GM19452 (cell line): ENCODE measurements around the gene DENND2C.

ENCODE experiments used
- ATAC-seq: cut with Tn5 transposase; IDR thresholded peaks from one replicate; pipeline ENCODE4 v1.9.1; 2021; ENCODE audit not compliant: unreplicated experiment

Gene DENND2C

GRCh38 chr1:114677691-114678090 lies 7.8 kb upstream of the DENND2C start:
- no peak for ATAC-seq

- ATAC-seq: no peak
Observed at GRCh38 chr1:114676115-114676514, 6.3 kb upstream of the DENND2C start.

GRCh38 chr1:114671939-114672275 lies 2.1 kb upstream of the DENND2C start:
- no peak for ATAC-seq

GRCh38 chr1:114671011-114671938 lies 1.4 kb upstream of the DENND2C start:
- no peak for ATAC-seq

GRCh38 chr1:114670083-114671010 lies 498 bp upstream of the DENND2C start:
- ATAC-seq: peak; percentile 99

- no peak for ATAC-seq
Observed at GRCh38 chr1:114668784-114669561, 876 bp downstream of the DENND2C start.

GRCh38 chr1:114668373-114668772 lies 1.5 kb downstream of the DENND2C start:
- no peak for ATAC-seq

- ATAC-seq: no peak
Observed at GRCh38 chr1:114666954-114667353, 2.9 kb downstream of the DENND2C start.

- ATAC-seq: no peak
Observed at GRCh38 chr1:114660238-114660637, 9.6 kb downstream of the DENND2C start.

GRCh38 chr1:114651893-114652292 lies 18.0 kb downstream of the DENND2C start:
- ATAC-seq: no peak

GRCh38 chr1:114648503-114648902 lies 21.3 kb downstream of the DENND2C start:
- ATAC-seq: no peak

- no peak for ATAC-seq
Observed at GRCh38 chr1:114641377-114641776, 28.5 kb downstream of the DENND2C start.

- no peak for ATAC-seq
Observed at GRCh38 chr1:114638910-114639309, 30.9 kb downstream of the DENND2C start.

- no peak for ATAC-seq
Observed at GRCh38 chr1:114632427-114632826, 37.4 kb downstream of the DENND2C start.

GRCh38 chr1:114627107-114627506 lies 42.7 kb downstream of the DENND2C start:
- ATAC-seq: no peak

- ATAC-seq: no peak
Observed at GRCh38 chr1:114623364-114623763, 46.5 kb downstream of the DENND2C start.

GRCh38 chr1:114620419-114620818 lies 49.4 kb downstream of the DENND2C start:
- no peak for ATAC-seq

GRCh38 chr1:114618606-114619005 lies 51.2 kb downstream of the DENND2C start:
- ATAC-seq: no peak

GRCh38 chr1:114610546-114611245 lies 59.2 kb downstream of the DENND2C start:
- no peak for ATAC-seq

GRCh38 chr1:114609826-114610225 lies 60.0 kb downstream of the DENND2C start:
- ATAC-seq: no peak
